ENCODE measurements around the gene PDPR.
"Not testable (repeated sequence)": the region's sequence is repeated elsewhere in the genome, so short reads cannot be mapped to it uniquely, and the experiment has no call there.

Gene PDPR

GRCh38 chr16:70151941-70152509 lies 37.9 kb downstream of the PDPR start:
- no peak for TF ChIP-seq CTCF (IDR thresholded peaks at IDR 0.05; ENCODE audit: borderline replicate concordance, control extremely low read depth, extremely low read depth, insufficient read depth, missing control alignments)
- in situ Hi-C loops (cut with MboI; ENCODE audit: low sequenced_read_pairs, unreplicated experiment), result no loop called here
- DNase-seq (ENCODE audit: low spot score), result peak; percentile 35

DNA sequence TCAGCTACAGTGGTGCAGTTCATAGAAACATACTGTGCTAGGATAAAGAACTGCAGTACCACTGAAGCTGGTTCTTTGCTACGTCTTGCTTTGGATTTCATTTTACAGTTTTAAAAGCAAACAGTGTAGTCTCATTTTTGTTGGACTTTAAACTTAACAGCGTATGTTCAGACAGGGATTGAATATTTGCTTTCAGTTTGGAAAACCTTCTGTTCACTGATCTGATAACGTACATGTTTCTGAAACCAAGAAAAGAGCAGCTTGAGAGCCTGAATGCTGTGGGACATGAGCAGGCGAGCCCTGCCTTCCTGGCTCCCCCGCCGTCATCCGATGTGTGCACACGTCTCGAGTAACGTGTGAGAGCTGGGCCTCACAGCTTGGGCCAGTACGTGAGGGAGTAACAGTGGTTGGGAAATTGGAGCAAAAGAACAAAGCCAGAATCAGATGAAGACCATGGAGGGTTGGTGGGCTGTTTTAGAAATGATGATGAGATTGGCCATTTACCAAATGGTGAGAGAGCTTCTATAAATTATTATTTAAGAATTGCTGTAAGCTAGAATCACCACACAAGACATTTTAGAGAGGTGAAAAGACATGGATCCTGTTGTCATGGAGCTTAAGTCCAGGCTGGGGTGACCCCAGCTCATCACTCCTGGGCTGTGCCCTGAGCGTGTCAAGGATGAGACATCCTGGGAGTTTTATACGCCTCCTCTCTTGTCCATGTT lies 38.6 kb downstream of the PDPR start:
- in situ Hi-C loops (cut with MboI; ENCODE audit: low sequenced_read_pairs, unreplicated experiment), result no loop called here
- peak; percentile 26 for DNase-seq (ENCODE audit: low spot score)
- TF ChIP-seq CTCF (IDR thresholded peaks at IDR 0.05; ENCODE audit: borderline replicate concordance, control extremely low read depth, extremely low read depth, insufficient read depth, missing control alignments), result no peak

DNA sequence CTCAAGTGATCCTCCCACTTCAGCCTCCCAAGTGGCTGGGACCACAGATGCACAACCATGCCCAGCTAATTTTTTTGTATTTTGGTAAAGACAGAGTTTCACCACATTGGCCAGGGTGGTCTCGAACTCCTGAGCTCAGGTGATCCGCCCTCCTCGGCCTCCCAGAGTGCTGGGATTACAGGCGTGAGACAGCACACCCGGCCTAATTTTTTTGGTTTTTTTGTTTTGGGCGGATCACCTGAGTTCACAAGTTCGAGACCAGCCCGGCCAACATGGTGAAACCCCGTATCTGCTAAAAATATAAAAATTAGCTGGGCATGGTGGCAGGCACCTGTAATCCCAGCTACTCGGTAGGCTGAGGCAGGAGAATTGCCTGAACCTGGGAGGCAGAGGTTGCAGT lies 40.6 kb downstream of the PDPR start:
- in situ Hi-C loops (cut with MboI; ENCODE audit: low sequenced_read_pairs, unreplicated experiment), result not testable (repeated sequence)

GRCh38 chr16:70156207-70156978 lies 42.3 kb downstream of the PDPR start:
- in situ Hi-C loops (cut with MboI; ENCODE audit: low sequenced_read_pairs, unreplicated experiment), result no loop called here
- DNase-seq (ENCODE audit: low spot score), result peak; percentile 41
- no peak for TF ChIP-seq CTCF (IDR thresholded peaks at IDR 0.05; ENCODE audit: borderline replicate concordance, control extremely low read depth, extremely low read depth, insufficient read depth, missing control alignments)

More for the DNA sequence above, 40.6 kb downstream of the PDPR start:
- not testable (repeated sequence) for DNase-seq (ENCODE audit: low spot score)

DNA sequence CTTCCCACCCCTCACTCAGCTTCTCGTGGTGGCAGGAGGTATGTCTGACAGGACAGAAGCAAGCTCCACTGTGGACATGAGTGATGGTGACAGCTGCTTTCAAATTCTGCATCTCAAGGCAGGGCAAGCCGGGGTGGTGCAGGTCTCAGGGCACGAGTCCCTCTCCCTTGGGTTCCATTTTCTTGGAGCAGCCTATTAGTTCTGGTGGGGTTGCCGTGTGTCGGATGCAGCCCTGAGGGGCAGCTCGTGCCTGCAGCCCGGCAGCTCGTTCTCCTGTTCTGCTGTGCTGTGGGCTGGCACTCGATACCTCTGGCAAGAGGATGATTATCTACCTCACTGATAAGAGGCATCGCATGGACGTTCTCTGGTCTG lies 43.0 kb downstream of the PDPR start:
- TF ChIP-seq CTCF (IDR thresholded peaks at IDR 0.05; ENCODE audit: borderline replicate concordance, control extremely low read depth, extremely low read depth, insufficient read depth, missing control alignments), result no peak
- in situ Hi-C loops (cut with MboI; ENCODE audit: low sequenced_read_pairs, unreplicated experiment), result no loop called here
- DNase-seq (ENCODE audit: low spot score), result peak; percentile 18

GRCh38 chr16:70157477-70158260 lies 43.5 kb downstream of the PDPR start:
- peak; percentile 26 for DNase-seq (ENCODE audit: low spot score)
- no peak for TF ChIP-seq CTCF (IDR thresholded peaks at IDR 0.05; ENCODE audit: borderline replicate concordance, control extremely low read depth, extremely low read depth, insufficient read depth, missing control alignments)
- in situ Hi-C loops (cut with MboI; ENCODE audit: low sequenced_read_pairs, unreplicated experiment), result no loop called here
